Iris pigment epithelial cell (primary cell): Measurements from ENCODE around the gene BCKDK.
"Not testable (repeated sequence)": the region's sequence is repeated elsewhere in the genome, so short reads cannot be mapped to it uniquely, and the experiment has no call there.

Experiments
- DNase-seq: peaks from one replicate; pipeline ENCODE4 v3.0.0-alpha.2; 2011; ENCODE audit warnings: low read depth

Gene BCKDK

GRCh38 chr16:31141489-31142108, 33.4 kb downstream of the BCKDK start:
- DNase-seq: no peak

GRCh38 chr16:31142109-31143010, 34.2 kb downstream of the BCKDK start:
- DNase-seq: peak; percentile 98

GRCh38 chr16:31143011-31143693, 35.0 kb downstream of the BCKDK start:
- no peak for DNase-seq

GRCh38 chr16:31143694-31144148, 35.5 kb downstream of the BCKDK start:
- DNase-seq: no peak

GRCh38 chr16:31144418-31144817, 36.2 kb downstream of the BCKDK start:
- peak; percentile 56 for DNase-seq

- DNase-seq: no peak
These were observed 37.3 kb downstream of the BCKDK start for GRCh38 chr16:31145398-31145990.

- DNase-seq: no peak
These were observed 39.4 kb downstream of the BCKDK start for GRCh38 chr16:31147574-31147973.

GRCh38 chr16:31148281-31148728, 40.1 kb downstream of the BCKDK start:
- no peak for DNase-seq

- no peak for DNase-seq
These were observed 40.7 kb downstream of the BCKDK start for GRCh38 chr16:31148896-31149295.

GRCh38 chr16:31149332-31149731, 41.1 kb downstream of the BCKDK start:
- DNase-seq: no peak

GRCh38 chr16:31149894-31150890, 42.0 kb downstream of the BCKDK start, which contains the start of gene PRSS36:
TSS of gene PRSS36 (minus strand) at chr16:31150066. CDS start at chr16:31150035, 31 bp downstream.
- no peak for DNase-seq

GRCh38 chr16:31150976-31151375, 42.8 kb downstream of the BCKDK start:
- DNase-seq: not testable (repeated sequence)

GRCh38 chr16:31157136-31157535, 49.0 kb downstream of the BCKDK start:
- DNase-seq: no peak
